Inferior parietal cortex (tissue), 1 donor: ENCODE data around the gene ZNF280D.

ENCODE experiments used
- DNase-seq: peaks from one replicate; pipeline ENCODE4 v3.0.0-alpha.2; 2016; ENCODE audit errors: extremely low spot score

Gene ZNF280D

DNA sequence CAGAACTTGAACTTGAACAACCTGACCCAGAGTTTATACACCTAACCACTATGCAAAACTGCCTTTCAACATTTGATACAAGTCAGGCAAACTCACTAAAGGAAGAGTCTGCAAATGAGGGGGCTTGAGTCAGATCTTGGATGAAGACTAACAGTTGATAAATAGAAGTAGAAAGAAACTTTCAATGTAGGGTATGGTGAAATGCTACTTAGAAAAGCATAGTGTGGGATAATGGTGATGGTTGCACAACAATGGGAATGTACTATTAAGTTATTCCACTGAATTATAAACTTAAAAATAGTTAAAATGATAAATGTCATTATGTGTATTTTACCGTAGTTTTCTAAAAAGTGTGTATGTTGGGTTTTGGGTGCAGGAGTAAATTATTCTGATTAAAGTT lies 19.7 kb upstream of the ZNF280D start:
- DNase-seq = no peak

GRCh38 chr15:56749982-56750381 lies 16.7 kb upstream of the ZNF280D start:
- no peak for DNase-seq

DNA sequence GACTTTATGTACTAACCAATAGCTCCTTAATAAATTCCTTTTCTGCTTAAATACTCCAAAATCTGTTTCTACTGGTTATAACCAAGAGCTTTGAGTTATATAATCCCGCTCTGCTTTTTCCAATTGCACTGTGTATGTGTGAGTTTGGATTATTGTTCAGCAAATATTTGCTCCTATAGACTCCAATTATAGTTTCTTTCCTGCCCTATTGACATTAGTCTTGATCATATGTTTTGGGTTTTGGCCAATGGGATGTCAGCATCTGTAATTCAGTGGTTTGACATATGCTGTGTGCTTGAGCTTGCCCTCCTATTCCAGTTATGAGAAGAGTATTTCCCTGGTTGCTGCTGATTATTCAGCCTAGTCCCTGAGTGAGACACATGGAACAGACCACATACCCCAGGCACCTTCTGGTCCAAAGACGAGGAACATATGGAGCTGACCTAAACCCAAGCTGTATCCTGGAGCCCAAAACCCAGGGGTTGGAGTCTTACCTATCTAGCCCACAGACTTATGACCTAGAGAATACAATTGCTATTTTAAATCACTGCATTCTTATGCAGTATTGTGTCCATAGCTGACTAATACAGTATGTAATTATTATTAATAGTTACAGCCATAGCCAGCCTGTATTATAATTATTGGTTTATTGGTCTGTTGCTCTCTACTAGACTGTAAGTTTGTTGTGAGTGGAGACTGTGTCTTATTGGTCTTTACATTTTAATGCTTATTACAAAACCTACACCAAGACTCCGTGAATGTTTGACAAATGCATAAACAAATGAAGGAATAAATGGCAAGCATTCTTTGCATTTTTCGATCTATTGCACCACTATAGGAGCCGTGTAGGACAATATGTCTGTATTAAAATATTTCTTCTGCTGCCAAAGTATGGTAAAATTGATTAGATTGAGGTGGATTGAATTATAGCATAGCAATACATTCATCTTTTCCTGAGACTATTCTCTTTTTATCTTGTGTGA lies 11.7 kb upstream of the ZNF280D start:
- no peak for DNase-seq

- no peak for DNase-seq
Measured at GRCh38 chr15:56741541-56741940, 8.2 kb upstream of the ZNF280D start.

DNA sequence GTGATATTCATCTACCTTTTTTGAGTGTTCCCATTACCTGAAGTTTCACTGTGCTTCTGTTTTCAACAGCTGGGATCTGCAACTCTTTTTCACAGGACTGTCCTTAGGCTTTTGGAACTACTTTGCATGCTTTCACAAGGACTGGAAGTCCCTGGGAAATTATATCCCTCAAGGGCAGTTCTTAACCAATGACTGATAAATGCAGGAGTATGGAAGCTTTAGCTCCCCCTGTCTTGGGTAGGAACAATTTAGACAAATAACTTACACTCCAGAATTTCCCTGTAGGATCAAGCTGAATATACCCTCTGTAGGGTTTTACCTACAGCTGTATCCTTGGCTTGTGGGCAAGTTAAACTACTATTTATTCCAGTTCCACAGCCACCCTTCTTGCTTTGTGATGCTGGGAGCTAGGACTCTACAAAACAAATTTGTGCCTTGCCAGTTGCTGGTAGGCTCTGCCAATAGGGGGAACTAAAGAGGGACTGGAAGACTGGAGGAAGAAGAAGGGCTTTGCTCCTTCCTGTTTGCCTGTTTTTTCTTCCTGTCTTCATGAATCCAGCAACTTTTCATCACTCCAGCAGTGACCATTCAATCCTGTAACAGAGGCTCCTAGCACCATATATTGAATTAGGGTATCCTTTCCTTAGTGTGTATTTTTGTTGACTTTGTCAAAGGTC lies 6.8 kb upstream of the ZNF280D start:
- no peak for DNase-seq

DNA sequence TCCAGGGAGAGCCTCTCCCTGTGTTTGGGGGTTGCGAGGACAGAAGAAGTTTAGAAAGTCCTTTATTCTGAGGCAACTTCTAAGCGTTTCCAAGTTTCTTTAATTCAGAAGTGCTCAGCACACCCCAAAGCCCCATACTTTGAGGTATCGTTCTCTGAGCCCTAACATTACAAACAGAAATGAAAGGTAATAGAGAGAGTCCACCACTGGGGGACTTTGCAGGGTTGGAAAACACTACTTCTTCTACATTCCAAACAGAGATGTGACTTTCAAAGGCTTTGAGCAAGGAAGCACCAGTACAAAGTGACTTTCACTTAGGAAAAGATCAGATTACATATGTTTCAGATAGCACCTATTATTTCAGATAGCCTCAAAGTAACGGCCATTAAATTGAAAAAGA lies 6.2 kb upstream of the ZNF280D start:
- DNase-seq = no peak

DNA sequence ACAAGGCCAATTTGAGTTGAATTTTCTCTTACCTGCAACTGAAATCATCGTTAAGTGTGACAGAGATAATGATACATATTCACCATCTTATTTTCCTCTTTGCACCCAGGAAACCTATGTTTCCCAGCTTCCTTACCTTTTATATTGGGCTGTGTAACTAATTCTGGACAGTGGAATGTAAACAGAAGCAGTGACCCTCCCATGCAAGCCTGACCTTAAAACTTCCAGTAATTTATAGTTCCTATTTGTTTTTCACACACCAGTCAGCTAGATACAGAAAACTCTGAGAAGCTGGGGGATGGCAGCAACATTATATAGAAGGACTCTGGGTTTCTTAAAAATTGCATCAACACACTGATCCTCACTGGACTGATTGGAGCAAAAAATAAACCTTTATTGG lies 4.5 kb upstream of the ZNF280D start:
- no peak for DNase-seq

- DNase-seq = no peak
Measured at GRCh38 chr15:56736881-56737707, 3.8 kb upstream of the ZNF280D start.

- DNase-seq = no peak
Measured at GRCh38 chr15:56736308-56736707, 3.0 kb upstream of the ZNF280D start.

GRCh38 chr15:56735589-56735988 lies 2.3 kb upstream of the ZNF280D start:
- no peak for DNase-seq

DNA sequence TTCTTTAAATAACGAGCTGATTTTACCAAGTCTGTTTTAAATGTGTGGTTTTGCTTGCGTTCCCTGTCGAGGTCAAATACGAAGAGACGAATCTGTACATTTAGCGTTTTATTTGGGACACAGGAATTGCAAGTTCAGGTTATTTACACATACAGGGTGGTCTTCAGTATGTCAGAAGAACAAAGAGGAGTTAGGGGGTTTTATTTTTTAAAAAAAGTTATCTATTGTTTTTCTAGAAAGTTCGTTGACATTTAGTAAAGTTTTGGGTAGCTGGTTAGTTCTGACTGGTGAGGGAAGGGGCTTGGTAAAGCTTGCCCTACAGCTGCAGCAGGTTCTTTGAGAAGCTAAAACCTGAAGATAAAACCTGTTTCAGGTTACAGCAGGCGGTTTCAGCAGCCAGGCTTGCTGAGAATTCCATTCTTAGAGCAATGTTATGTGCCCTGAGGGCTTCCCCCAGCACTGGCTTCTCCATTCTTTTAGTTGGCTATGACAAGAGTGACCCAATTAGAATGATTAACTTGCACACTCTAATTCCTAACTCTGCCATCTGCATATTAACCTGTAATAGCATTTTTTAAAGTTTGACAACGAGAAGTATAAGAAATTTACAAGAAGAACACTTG lies 815 bp upstream of the ZNF280D start:
- DNase-seq = no peak

- peak; percentile 68 for DNase-seq
Measured at GRCh38 chr15:56732886-56733135, 498 bp downstream of the ZNF280D start.

DNA sequence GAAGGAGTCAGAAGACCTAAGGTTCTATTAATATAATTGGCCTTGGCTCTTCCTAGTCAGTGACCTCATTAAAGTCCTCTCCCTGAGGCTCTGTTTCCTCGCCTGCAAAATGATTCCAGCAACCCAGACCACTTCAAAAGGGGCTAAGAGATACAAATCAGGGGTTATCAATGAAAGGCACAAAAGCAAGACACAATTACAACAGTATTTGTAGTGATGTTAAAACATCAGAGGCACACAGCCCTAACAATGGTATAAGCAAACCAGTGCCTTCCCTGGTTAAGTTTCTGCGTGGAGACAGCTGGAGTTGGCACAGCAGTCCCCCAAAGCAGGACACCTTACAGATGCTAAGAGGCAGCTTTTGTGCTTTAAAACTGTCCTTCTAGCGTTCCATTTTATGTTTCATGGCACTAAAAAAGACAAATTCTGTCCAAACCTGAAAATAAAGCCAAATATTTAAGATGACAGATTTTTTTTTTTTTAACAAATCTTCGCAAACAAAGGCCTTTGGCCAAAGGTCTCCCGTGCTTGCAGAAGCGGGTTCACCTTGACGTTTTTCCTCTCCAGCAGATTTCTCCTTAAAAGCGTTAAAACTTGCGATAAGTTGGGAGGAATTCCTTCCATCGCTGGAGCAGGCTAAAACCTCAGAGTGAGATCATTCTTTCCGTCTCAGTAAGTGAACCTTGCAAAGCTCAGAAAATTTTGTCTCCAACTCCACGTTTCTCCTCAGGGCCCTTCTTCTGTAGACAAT lies 999 bp downstream of the ZNF280D start:
- DNase-seq = no peak

GRCh38 chr15:56731548-56731947 lies 1.8 kb downstream of the ZNF280D start:
- DNase-seq = no peak

DNA sequence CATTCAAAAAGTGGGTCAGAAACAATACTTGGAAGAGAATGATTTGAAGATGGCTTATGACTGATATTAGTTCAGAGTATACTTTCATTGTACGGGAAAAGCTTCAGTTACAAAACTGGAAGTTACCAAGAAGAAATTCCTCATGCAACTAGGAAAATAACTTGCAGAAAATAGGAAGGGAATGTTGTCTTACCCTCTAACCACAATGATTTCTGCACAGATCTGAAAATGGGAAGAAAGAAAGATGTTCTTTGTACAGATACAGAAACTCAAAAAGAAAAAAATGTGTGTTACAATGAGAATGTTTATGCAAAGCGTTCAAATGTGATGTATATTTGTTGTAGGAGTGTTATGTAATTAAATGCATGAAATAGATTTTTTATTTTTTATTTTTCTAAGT lies 3.7 kb downstream of the ZNF280D start:
- no peak for DNase-seq

GRCh38 chr15:56725386-56725785 lies 7.9 kb downstream of the ZNF280D start:
- no peak for DNase-seq

DNA sequence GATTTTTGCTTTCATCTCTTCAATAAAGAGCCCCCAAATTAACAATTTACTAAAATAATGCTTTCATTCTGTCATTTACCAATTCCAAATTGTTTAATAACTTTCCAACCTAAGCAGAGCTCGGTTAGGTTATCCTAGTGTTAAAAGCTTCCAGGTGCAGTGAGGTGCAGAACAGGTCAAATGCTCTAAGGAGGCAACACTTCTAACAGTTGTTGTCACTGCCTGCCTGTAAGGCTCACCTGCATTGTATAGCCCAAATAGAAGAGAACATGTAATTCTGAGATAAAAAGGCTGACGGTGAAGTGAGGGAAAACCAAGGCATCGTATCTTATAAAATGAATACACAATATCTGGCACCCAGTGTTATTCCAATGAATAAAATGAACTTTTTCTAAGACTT lies 9.1 kb downstream of the ZNF280D start:
- no peak for DNase-seq

GRCh38 chr15:56723787-56724186 lies 9.5 kb downstream of the ZNF280D start:
- no peak for DNase-seq

- DNase-seq = no peak
Measured at GRCh38 chr15:56719774-56720555, 13.3 kb downstream of the ZNF280D start.

GRCh38 chr15:56719021-56719612 lies 14.2 kb downstream of the ZNF280D start:
- DNase-seq = no peak
